Eye (tissue), 1 donor: ENCODE measurements around the gene TTC7B.

Source experiments
- DNase-seq: peaks from one replicate; pipeline ENCODE4 v3.0.0-alpha.2; 2015

Gene TTC7B

DNA sequence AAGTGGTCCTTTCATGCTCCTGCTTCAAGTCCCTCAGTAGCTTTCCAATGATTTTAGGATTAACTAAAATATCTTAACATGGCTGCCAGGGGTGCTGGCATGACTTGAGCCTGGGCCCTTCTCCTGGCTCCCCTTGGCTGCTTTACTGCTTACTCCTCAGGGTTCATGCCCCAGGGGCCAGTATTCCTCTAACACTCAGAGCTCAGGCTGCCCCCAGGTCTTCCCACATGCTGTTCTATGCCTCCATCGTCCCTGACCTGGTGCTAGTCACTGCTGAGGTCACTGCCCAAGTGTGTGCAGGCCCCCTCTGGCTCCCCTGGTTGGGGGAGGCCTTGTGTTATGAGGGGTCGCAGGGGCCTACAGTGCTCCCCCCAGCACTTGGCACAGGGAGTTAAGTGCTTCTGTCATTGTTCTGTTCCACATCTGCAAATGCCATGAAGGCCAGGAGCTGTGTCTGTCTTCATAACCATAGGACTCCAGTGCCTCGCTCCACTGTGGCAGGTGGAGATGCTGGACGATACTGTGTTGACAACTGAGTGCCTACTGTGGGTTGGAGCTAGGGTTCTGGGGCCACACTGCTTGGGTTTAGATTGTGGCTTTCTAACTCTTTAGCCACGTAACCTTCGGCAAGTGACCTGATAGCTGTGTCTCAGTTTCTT lies 228.8 kb downstream of the TTC7B start:
- no peak for DNase-seq

DNA sequence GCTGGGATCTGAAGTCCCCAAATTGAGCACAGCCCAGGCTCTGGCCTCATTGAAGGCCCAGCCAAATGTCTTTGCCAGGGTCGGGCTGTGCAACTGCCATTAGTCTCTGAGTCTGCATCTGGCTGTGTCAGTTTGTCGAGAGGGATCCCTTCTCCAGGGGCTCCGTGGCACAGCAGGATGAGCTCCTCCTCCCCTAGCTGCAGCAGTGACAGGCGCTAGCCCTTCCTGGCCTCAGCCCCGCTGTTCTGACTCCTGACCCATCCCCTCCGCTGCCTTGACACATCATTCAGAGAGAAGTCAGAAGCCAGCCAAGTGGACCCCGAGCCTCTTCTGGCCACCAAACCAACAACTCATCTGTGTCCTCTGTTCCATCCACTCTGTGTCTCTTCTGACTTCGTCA lies 231.1 kb downstream of the TTC7B start:
- DNase-seq: no peak

DNA sequence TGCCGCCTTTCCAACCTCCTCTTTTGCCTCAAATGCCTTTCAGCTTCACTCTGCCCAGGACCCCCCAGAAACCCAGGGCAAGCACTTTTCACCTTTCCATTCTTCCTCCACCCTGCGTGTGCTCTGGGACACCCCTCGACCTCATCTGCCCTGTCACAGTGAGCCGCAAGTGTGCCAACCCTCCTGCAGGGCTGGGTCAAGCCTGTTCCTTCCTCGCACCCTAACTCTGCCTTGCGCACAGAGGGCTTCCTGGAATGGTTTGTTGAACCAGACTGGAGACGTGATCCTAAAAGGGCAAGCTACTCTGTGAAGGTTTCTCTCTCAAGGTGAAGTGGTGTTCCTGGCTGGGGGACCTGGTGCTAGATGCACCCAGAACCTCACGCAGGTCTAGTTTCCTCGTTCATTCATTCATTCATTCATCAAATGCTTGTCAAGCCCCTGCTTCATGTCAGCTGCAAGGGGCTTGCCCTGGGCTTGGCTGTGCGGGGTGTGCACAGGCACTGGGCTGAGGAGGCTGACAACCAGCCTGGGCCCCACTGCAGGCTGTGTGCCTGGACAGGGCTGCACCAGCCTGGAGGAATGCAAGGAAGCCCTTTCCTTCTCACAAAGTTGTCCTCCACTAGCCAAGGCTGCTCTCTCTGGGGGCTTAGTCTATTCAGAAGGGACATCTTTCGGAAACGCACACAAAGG lies 232.2 kb downstream of the TTC7B start:
- no peak for DNase-seq

DNA sequence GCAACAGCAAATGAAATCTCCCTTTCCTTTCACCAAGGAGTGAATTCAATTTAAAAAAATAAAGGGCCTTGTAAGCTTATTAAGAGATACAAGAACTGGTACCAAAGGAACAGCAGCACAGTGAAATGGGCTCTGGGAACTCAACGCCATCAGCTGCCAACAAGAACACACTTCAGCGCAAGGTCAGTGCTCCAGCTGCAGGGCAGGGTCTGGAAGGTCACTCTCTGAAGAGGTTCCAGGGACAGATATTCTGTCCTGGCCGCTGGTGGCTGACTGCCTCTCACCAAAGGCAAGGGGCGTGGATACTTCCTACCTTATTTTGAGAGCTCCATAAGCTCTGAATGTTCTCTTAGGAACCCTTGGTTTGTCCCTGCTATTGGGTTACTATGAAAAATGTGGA lies 232.8 kb downstream of the TTC7B start:
- no peak for DNase-seq

DNA sequence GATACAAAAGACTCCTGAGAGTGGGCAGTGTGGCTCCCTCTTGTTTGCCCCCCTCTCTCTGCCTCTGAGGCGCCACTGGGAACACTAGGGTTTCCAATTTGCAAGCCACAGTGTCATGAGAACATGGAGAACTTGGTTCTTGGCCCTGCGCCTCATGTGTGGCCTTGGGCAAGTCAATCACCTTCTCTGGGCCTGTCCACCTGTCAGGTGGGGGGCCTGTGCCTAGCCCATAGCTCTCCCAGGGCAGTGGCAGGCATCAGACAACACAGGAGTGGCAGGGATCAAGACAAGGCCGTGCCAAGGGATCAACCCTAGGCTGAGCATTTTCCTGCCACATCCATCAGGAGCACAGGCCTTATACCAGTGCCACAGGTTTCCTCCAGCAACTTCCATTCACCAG lies 234.1 kb downstream of the TTC7B start:
- DNase-seq: no peak

DNA sequence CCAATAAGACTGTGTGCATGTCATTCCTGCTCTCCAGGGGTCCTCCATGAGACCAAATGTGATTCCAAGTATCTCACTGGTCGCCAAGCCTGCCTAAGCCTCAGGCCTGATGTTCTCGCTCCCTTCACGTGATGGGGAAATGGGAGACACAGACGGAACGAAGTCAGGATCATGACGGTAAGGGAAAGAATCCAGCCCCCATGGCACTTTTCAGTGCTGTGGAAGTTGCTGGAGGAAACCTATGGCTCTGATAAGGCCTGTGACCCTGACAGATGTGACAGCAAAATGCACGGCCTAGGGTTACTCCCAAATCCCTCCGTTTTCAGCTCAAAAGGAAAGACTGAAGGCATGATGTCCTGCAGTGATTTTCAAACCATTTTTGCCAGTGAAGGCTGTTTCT lies 234.5 kb downstream of the TTC7B start:
- DNase-seq: no peak

DNA sequence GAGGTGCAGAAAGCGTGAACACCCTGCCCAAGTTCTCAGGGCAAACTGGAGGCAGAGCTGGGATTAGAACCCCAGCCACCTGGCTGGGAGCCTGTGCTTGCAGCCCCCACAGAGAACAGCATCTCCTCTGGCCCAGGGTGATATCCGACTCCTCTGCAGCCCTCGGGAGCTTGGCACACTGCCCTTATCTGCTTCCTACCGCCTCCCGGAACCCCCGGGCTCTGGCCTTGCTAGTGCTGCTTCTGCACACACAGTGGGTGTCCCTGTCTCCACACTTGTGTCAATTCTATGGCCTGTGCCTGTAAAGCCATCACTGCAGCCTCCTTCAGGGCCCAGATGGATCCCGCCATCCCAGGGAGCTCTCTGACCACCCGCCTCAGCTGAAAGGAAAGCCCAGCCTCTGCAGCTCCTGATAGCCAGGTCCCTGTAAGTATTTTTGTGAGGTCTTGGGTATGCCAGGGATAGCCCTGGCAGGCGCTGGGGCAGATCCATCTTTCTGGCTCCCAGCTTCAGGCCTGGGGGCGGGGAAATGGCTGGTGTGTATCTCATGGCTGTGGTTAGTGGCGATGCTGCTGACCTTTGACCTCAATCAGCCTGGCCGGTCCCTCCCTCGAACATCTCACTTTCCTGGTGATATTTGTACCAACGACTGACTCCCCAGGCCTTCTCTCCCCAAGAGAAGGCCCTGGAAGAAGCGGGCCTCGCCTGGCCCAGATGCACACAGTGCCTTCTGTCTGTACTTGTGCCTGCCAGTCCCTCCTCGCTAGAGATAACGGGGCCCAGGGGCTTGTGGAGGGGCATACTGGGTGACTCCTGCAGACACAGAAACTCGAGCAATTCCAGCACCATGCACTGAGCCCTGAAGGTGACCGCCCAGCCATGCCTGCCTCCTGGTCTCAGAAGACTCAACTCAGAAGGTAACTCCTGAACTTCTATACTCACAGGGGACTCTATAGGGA lies 235.6 kb downstream of the TTC7B start:
- no peak for DNase-seq

DNA sequence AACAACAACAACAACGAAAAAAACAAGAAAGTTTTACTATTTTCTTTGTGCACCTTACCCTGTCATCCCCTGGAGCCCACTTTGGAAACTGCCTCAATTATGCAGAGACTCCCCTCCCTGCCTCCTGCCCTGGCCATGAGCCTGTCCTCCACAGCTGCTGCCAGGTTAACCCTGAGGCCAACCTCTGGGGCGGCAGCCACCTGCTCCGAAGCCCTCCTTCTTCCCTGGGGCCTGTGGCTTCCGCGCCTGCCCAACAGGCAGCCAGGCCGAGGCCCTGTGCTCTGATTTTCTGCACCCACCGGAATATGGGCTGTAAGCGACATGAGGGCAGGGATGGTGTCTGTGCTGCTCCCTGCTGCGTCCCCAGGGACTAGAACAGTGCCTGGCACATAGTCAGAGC lies 236.4 kb downstream of the TTC7B start:
- DNase-seq: no peak

DNA sequence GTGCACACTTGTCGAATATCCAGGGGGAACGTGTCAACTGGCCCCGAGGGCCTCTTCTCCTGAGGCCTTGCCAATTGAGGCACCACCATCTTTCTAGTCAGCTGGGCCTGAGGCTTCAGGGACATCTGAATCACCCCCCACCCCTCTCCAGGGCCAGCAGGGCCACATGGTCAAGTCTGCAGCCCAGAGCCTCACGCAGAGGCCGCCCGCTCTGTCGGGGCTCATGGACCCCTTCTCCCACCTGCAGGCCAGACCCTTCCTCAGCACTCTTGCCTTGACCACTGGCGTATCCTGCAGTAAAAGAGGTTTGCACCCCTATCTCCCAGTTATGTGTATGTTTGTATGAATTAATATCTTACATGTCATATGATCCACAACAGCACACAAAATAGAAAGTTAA lies 237.1 kb downstream of the TTC7B start:
- DNase-seq: no peak

DNA sequence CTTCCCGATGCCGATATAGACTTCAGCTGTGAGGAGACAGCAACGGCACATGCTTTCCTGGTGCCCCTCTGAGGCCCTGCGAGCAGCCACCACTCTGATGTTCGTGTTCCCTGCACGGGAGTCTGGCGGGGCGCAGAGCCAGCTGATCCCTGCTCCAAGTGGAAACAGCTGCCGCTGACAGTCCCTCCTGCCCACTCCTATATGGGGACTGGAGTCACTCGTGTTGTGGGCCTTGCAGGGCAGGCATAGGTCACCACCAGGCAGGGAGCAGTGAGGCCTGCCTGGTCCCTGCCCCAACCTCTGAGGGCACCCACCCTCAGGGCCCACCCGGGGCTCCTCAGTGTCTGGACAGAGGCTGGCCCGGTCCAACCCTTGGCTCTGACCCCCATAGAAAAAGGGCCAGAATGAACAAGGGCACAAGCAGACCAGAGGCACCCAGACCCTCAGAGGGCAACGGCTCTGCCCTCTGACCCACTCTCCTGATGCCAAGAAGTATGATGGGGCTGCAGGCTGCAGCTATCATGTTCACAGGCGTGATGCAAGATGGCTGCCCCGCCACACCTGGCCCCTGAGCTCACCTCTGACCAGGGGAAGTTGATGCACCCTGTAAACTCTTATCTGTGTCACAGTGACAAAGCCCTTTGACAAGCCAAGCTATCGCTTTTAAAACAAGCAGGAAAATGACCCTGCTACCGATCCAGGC lies 237.8 kb downstream of the TTC7B start:
- no peak for DNase-seq

DNA sequence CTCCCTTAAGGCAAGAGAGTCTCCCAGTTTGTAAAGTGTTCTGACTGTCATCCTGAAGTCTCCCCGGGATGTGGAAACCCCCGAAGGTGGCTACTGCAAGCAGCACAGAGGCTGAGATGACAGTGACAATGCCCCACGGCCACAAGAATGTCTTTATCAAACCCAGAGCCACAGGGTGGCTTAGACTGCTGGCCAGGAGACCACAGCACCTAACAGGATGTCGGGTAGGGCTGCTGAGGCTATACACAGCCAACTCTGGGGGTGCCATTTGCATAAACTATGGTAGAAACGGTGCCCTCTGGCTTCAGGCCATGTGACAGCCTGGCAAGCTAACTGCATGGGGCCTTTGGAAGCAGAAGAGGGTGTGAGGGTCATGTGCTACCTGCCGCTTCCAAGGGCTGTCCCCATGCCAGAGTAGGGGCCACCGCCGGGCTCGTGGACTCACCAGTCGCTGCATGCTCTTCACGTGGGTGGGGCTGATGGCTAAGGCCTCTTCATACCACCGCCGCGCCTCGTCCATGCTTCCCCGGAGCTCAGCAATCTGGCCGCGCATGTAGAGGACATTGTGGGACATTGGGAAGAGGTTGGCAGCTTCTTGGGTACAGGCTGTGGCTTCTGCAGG lies 238.5 kb downstream of the TTC7B start:
- DNase-seq: no peak

DNA sequence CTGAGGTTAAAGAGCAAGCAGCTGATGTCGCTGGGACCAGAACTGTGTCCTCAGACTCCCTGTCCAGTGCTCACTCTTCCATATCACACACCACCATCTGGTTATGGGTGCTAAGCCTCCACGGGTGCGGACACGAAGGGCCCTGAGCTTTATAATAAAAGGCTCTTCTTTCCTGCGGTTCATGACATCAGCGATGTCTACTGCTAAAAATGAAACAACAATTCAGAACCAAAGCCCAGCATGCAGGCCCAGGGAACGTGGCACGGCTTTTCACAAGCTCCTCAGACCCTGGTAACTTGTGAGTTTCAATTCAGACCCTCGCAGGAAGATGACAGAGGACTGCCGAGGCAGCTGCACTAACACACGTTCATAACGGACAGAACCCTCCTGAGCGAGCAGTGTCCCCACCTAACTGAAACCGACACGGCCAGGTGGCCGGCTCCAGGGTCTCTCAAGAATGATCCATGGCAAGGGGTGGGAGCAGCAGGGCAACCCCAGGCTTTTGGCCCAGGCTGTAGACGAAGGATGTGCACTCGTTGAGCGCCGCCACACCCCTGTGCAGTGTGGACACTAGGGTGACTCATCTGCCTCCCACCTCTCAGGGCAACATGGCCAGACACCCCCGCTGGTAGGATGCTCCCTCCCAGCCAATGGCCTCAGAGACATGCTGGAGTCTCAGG lies 239.1 kb downstream of the TTC7B start:
- DNase-seq: no peak

DNA sequence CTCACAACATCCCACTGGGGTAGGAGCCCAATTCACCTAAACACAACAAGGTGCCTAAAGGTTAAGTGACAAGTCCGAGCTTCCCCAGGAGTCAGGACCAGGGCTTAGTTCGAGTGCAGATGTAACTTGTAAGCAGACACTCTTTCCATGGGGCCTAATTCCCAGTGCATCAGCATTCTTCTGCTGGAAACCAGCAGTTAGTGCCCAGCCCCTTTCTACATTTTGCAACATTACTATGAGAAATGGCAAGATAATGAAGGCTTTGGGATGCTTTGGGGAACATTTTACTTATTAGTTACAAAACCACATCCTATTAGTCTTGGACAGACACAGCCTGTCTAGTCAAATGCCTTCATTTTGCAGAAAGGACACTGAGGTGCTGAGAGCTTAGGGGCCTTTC lies 239.6 kb downstream of the TTC7B start:
- no peak for DNase-seq

DNA sequence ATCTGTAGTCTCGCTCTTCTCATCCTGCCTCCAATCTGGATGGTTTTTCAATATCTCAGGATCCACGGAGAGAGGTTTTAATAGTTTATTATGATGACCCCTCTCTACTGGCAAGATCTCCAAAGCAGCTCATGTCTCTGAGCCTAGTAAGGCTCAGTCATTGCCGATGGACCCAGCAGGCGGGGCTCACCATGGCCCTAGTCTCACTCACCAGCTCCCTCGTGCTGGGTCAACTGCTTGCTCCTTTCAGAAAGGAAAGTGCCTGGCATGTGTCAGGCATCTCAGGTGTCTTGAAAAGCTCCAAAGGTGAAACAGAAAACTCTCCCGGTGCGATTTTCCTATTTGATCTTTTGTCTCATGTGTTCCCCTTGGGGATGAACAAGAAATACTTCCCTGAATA lies 240.4 kb downstream of the TTC7B start:
- DNase-seq: no peak

DNA sequence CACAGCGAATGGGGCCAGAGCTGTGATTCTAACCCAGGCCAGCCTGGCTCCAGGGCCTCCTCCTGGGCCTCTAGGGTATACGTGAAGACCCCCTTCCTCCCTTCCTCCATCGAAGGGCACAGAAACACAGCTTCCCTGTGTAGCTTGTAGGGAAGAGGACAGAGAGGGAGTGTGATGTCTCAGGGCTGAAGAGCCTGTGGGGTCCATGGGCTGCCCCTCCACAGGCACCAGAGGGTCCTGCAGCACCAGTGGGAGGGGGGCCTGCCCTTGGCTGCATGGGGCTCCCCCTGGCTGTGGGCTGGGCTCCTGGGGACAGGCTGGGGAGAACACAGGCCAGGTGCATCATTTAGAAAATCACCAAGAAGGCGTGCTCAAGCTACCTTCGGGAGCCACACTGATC lies 240.9 kb downstream of the TTC7B start:
- DNase-seq: no peak

DNA sequence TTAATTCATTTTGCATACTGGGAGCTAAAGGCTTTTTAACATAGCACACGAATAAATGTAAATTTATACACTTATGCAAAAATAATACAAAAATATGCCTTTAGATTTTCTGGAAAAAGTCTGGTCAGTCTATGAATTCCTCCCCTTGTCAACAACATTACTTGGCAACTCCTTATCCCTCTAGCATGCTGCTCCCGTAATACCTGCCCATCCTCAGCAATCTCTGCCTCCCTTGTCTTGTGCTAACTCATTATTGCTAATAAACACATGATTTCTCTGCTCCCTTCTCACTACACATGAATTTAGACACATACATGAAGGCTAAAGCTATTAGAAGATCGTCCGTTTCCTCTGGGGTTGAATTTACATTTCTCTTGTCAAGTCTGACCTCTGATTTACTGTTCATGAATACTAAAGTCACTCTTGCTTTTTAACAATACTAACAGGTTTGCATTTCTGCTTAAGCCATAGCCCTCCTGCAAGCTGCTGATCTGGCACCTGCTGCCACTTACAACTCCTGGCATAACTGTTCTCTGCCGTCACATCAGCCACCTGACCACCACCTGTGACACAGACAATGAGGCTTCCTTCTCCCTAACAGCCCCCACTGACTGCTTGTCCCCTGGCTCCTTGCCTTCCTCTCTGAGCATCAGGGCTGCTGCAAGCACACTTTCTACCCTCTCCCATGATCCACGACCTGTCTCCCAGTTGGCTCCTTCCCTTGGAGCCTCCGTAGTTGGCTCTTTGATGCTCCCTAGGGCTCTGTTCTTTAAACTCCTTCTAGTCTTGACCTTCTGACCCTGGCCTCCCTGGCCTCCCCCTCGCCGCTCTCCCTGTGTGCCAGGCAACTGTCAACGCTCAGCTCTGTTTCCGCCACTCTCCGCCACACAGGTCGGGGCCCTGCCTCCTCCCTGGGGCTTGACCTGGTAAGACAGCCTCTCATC lies 241.8 kb downstream of the TTC7B start:
- DNase-seq: no peak

DNA sequence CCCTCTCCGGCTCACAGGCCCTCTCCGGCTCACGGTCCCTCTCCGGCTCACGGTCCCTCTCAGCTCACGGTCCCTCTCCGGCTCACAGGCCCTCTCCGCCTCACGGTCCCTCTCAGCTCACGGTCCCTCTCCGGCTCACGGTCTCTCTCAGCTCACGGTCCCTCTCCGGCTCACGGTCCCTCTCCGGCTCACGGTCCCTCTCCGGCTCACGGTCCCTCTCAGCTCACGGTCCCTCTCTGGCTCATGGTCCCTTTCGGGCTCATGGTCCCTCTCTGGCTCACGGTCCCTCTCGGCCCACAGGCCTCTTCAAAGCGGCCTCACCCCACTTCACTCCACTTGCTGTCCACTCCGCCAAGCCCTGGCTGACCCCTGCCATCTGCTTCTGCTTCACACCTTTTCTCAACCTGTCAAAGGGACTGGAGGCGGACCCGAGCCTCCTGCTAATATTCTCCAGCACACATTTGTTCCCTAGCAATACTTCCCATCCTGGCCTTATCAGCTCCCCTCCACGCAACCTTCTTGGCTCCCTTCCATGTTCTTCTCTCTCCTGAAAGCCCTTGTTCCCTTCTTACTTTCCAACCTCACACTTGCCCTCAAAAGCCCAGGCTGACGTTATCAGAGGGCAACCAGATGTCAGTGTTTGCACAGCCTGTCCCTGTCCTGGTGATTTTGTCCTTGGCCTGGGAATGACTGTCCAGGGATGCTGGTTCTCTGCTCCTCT lies 242.7 kb downstream of the TTC7B start:
- no peak for DNase-seq

DNA sequence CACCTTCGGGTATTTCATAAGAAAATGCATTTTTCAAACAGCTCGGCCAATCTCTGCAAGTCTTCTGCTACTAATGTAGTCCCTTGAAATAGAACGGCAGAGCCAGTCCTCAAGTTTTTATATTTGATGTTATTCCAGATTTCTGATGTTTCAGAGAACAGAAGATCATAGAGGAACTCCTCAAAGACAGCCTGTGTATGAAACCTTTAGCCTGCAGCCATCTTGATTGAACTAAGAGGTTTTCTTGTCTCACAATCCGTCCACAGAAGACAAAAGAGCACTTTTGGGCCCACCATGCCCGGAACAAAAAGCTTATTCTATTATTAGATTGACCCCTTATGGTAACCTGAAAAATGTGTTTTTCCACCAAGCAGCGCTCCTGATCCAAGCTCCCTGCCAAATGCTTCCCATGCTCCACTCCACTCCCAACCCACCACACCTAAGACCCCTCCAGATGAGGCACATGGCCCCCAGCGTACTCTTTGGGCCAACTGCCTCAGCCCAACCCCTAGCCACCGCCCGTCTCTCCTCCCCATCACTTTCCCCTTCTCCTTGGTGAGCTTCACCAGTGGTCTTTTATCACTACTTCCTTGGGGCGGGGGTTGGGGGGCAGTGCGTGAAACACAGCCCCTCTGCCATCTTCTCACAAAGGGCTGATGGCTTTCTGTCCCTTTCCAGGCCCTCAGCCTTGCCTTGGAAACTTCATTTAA lies 243.6 kb downstream of the TTC7B start:
- DNase-seq: no peak

DNA sequence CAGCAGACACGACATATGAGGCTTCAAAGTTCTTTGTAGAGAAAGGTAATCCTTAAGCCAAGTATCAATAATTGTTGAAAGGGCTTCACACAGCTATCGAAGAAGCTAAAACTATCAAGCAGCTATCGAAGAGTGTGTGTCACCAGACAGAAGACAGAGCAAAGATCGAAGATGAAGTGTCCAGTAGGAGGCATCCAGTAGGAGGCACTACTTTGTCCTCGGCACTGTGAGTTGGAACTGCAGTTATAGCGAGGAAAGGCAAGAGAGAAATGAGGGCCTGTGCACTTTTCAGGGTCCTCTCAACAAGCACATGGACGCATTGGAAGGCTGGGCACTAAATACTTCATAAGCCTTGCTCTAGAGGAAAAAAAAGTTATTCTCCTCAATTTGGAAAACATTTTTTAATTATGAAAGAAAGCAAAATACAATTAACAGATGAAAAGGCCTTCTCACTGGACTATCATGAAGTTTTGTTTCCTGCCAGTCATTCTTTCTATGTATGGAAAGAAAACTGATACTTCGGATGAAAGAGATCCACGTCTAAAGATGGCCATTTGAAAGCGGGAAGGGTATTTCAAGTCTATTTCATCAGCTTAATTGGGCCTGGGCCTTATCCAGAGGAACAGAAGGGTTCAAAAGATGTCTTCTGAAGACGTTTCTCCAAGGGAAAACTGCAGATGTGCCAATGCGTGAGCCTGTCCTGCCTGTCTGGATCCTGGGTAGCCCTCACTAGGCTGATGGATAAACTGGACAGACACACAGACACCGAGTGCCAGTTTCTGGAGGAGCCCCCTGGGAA lies 244.9 kb downstream of the TTC7B start:
- no peak for DNase-seq
